Measurements from ENCODE around the gene ZDHHC14.

DNA sequence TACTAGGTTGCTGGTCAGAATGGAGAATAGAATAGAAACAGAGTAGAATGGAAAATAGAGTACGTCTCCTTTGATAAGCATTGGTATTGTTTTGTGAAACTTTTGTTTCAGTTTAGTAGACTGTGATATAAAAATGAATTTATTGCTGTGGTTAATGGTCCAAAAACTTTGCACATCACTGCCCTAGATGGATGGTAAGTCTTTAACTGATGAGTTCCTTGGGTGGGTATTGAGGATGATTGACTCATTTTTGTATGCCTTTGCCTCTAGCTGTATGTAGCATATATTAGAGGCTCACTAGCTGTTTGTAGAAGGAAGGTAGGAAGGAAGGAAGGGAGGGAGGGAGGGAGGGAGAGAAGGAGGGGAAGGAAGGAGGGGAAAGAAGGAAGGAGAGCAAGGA, 48.3 kb downstream of the ZDHHC14 start:
- TF ChIP-seq POLR2A (IDR thresholded peaks at IDR 0.05) (no peak), CTCF (IDR thresholded peaks at IDR 0.05) (no peak)
